HG03520 (cell line): ENCODE measurements around the gene SOHLH1.

Experiments
- ATAC-seq: cut with Tn5 transposase; IDR thresholded peaks from one replicate; pipeline ENCODE4 v1.9.1; 2021; ENCODE audit warnings: mild to moderate bottlenecking, moderate library complexity; ENCODE audit not compliant: unreplicated experiment

Gene SOHLH1

GRCh38 chr9:135699440-135699839 is at the start of gene SOHLH1:
SOHLH1 (minus strand) TSS chr9:135699481; CDS start chr9:135699467, 14 bp downstream.
- ATAC-seq, result no peak

- no peak for ATAC-seq
Measured at GRCh38 chr9:135748676-135749075, 49.4 kb upstream of the SOHLH1 start.

- no peak for ATAC-seq
Measured at GRCh38 chr9:135747311-135747710, 48.0 kb upstream of the SOHLH1 start.

- no peak for ATAC-seq
Measured at GRCh38 chr9:135746565-135746964, 47.3 kb upstream of the SOHLH1 start.

GRCh38 chr9:135745686-135746324 is 46.5 kb upstream of the SOHLH1 start:
- ATAC-seq, result no peak

- no peak for ATAC-seq
Measured at GRCh38 chr9:135745189-135745588, 45.9 kb upstream of the SOHLH1 start.

GRCh38 chr9:135744333-135745070 is 45.2 kb upstream of the SOHLH1 start:
- no peak for ATAC-seq

- no peak for ATAC-seq
Measured at GRCh38 chr9:135743546-135744332, 44.5 kb upstream of the SOHLH1 start.

GRCh38 chr9:135743021-135743420 is 43.7 kb upstream of the SOHLH1 start:
- ATAC-seq, result no peak

- ATAC-seq, result no peak
Measured at GRCh38 chr9:135741276-135742219, 42.3 kb upstream of the SOHLH1 start.

- no peak for ATAC-seq
Measured at GRCh38 chr9:135739271-135740220, 40.3 kb upstream of the SOHLH1 start.

GRCh38 chr9:135737840-135738521 is 38.7 kb upstream of the SOHLH1 start:
- ATAC-seq, result no peak

- no peak for ATAC-seq
Measured at GRCh38 chr9:135736979-135737839, 37.9 kb upstream of the SOHLH1 start.

- no peak for ATAC-seq
Measured at GRCh38 chr9:135736272-135736978, 37.1 kb upstream of the SOHLH1 start.

GRCh38 chr9:135734616-135735144 is 35.4 kb upstream of the SOHLH1 start:
- no peak for ATAC-seq

GRCh38 chr9:135732569-135733257 is 33.4 kb upstream of the SOHLH1 start:
- ATAC-seq, result no peak
